ENCODE results near the gene TOMT.
"Not testable (repeated sequence)": the region's sequence is repeated elsewhere in the genome, so short reads cannot be mapped to it uniquely, and the experiment has no call there.

The TOMT gene

GRCh38 chr11:72146625-72147024, 40.9 kb downstream of the TOMT start:
- ChIA-PET CTCF (interaction anchor here (1.1 kb wide), 1 partner anchor 19 kb away, joined by 3 read pairs; no protein-coding TSS in a partner anchor), POLR2A (ENCODE audit: low non-redundant PET) (no interaction called here)
- no peak for DNase-seq (ENCODE audit: low spot score)

GRCh38 chr11:72150882-72151281, 45.2 kb downstream of the TOMT start:
- ChIA-PET POLR2A (ENCODE audit: low non-redundant PET) (no interaction called here), CTCF (interaction anchor here (0.6 kb wide), 1 partner anchor 56 kb away, joined by 3 read pairs; no protein-coding TSS in a partner anchor)
- no peak for TF ChIP-seq CTCF (conservative IDR thresholded peaks at IDR 0.05; ENCODE audit: low read depth)
- H3K27ac ChIP-seq = peak overlapping the region; percentile 42; the same call in 1 of the 2 replicates
- no peak for DNase-seq (ENCODE audit: low spot score)

More at GRCh38 chr11:72146625-72147024, 40.9 kb downstream of the TOMT start:
- TF ChIP-seq CTCF (conservative IDR thresholded peaks at IDR 0.05; ENCODE audit: low read depth) = no peak
- peak overlapping the region; percentile 87; the same call in 1 of the 2 replicates for H3K27ac ChIP-seq

GRCh38 chr11:72153874-72154273, 48.1 kb downstream of the TOMT start:
- POLR2A ChIA-PET (ENCODE audit: low non-redundant PET); H3K27ac ChIP-seq; DNase-seq (ENCODE audit: low spot score): not testable (repeated sequence)
- CTCF ChIA-PET = interaction anchor here (0.7 to 1.5 kb wide), 2 partner anchors 10 to 69 kb away, joined by 3 to 8 read pairs; no protein-coding TSS in a partner anchor

GRCh38 chr11:72154816-72155215, 49.1 kb downstream of the TOMT start:
- ChIA-PET POLR2A (ENCODE audit: low non-redundant PET) (no interaction called here), CTCF (interaction anchor here (0.6 kb wide), 1 partner anchor 45 kb away, joined by 5 read pairs; no protein-coding TSS in a partner anchor)
- no peak for DNase-seq (ENCODE audit: low spot score)
- H3K27ac ChIP-seq = no peak overlapping the region
- TF ChIP-seq CTCF (conservative IDR thresholded peaks at IDR 0.05; ENCODE audit: low read depth) = no peak

GRCh38 chr11:72155751-72156150, 50.0 kb downstream of the TOMT start:
- POLR2A ChIA-PET (ENCODE audit: low non-redundant PET) = no interaction called here
- CTCF ChIA-PET = interaction anchor here (0.6 kb wide), 2 partner anchors 12 to 28 kb away, joined by 3 read pairs; no protein-coding TSS in a partner anchor
- TF ChIP-seq CTCF (conservative IDR thresholded peaks at IDR 0.05; ENCODE audit: low read depth) = no peak
- no peak for DNase-seq (ENCODE audit: low spot score)
- no peak overlapping the region for H3K27ac ChIP-seq

GRCh38 chr11:72157131-72157530, 51.4 kb downstream of the TOMT start:
- TF ChIP-seq CTCF (conservative IDR thresholded peaks at IDR 0.05; ENCODE audit: low read depth) = no peak
- H3K27ac ChIP-seq = no peak overlapping the region
- no peak for DNase-seq (ENCODE audit: low spot score)
- POLR2A ChIA-PET (ENCODE audit: low non-redundant PET) = no interaction called here
- CTCF ChIA-PET = no interaction called here

Measured in RWPE1 (cell line).